Testis (tissue), 3 donors: ENCODE results near the gene BHLHE41. TPM values are rescaled to one million over a fixed set of nuclear protein-coding genes. Genes with fewer than 3 reads are reported as not detected.

Experiments used
- DNase-seq: peaks from one replicate; pipeline ENCODE4 v3.0.0-alpha.2; 2019
- H3K27ac ChIP-seq, 2 donors: fragments of 200-600 bp; sonication (generic); one replicate each; pipeline ENCODE4 v1.5.1; 2019
- H3K27me3 ChIP-seq: fragments of 200-600 bp; sonication (generic); one replicate; pipeline ENCODE4 v1.5.1; 2019
- H3K36me3 ChIP-seq: fragments of 200-600 bp; sonication (generic); one replicate; pipeline ENCODE4 v1.5.1; 2017; ENCODE audit warnings: low read depth; ENCODE audit errors: missing control alignments
- H3K4me1 ChIP-seq: fragments of 200-600 bp; sonication (generic); one replicate; pipeline ENCODE4 v1.5.1; 2019
- H3K4me3 ChIP-seq, 2 donors: fragments of 200-600 bp; sonication (generic); one replicate each; pipeline ENCODE4 v1.5.1; 2017 to 2019
- H3K9me3 ChIP-seq: fragments of 200-600 bp; sonication (generic); one replicate; pipeline ENCODE4 v1.5.1; 2017
- CTCF ChIP-seq, 3 experiments: fragments of 450-650 bp in 2 of 3; fragments of 200-600 bp in 1 of 3; sonication (generic) in 1 of 3; IDR thresholded peaks; one replicate each; pipeline ENCODE4 v1.5.1; 2016 to 2019; ENCODE audit warnings: antibody characterized with exemption in 3 of 3, mild to moderate bottlenecking in 2 of 3, moderate library complexity in 1 of 3
- POLR2A ChIP-seq: fragments of 450-650 bp; IDR thresholded peaks from one replicate; pipeline ENCODE4 v1.6.1; 2017; ENCODE audit warnings: antibody characterized with exemption, mild to moderate bottlenecking, moderate library complexity
- WGBS, 2 donors: methylation state at CpG; one replicate each; pipeline ENCODE4 v1.1.5; 2018; 5-methylcytosine and 5-hydroxymethylcytosine counted together
- intact Hi-C: fragments of 100-400 bp; cut with DNase I; formaldehyde crosslinking; loops from one replicate; pipeline ENCODE4 v1.15.1; 2023; ENCODE audit warnings: low total_unique reads
- polyA plus RNA-seq: library from polyadenylated mRNA; stranded (reverse); fragments of 350-450 nt; fragmentation: Illumina TruSeq; extraction: RNeasy Lipid Tissue Mini Kit (QIAGEN cat#74804); gene quantifications from one replicate; pipeline ENCODE4 v1.2.3, GENCODE V29; 2014; ENCODE audit warnings: low read depth, low replicate concordance; ENCODE audit not compliant: insufficient read depth
- total RNA-seq, 2 donors: library from RNA; depleted of rRNA; stranded (reverse); fragments of >200 nt; gene quantifications; one replicate each; pipeline ENCODE4 v1.2.3, GENCODE V29; 2016

The BHLHE41 gene
- total and polyA plus RNA-seq, 3 donors from 2014 or later = 10.0 to 23.8 (median 13.9) TPM

- intact Hi-C loops = no loop called here
- H3K4me1 ChIP-seq = no peaks in the 10 kb centered on the region
- H3K4me3 ChIP-seq = no peak overlapping the region
- TF ChIP-seq POLR2A (no peak), CTCF (IDR thresholded peaks at IDR 0.05) (no peak)
- H3K36me3 ChIP-seq = no peaks in the 10 kb centered on the region
- H3K9me3 ChIP-seq = no peaks in the 10 kb centered on the region
- no peak overlapping the region for H3K27ac ChIP-seq
- DNase-seq = no peak
- no peaks in the 10 kb centered on the region for H3K27me3 ChIP-seq
- 75 to 87% methylated on average over 6 of the region's 6 CpGs for WGBS, 2 donors
Observed at GRCh38 chr12:26091822-26092221, 33.0 kb downstream of the BHLHE41 start.

DNA sequence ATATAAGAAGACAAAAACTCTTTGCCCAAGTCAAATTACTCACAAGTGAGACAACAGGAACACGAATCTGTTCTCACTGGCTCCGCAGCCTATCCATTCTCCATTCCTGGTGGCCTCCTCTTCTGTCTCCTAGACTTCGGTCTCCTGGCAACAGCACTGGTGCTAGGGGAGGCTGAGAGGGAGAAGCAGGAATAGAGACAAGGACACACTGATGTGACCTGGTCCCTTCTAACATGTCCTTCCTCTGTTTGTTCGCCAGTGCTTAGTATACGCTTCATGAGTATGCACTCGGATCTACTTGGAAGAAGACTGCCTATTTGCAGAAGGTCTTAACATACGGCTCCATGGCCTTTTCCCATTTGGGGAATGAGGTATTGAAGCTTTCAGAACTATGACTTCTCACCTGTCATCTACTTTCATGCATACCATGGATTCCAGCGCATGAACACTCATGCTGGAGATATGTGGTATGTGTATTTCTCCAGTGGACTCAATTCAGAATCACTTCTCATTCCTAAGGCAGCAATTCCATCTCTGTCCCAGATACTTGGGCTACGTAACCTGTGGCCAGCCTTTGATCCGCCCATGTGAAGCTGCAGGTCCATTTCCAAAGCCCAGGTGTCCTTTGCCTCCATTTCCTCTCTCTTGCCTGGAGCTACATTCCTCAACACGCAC, 33.9 kb downstream of the BHLHE41 start:
- 87 to 89% methylated on average over 11 of the region's 11 CpGs for WGBS, 2 donors
- no peak overlapping the region for H3K4me3 ChIP-seq
- H3K36me3 ChIP-seq = no peaks in the 10 kb centered on the region
- H3K27me3 ChIP-seq = no peaks in the 10 kb centered on the region
- no peak for DNase-seq
- intact Hi-C loops = no loop called here
- H3K4me1 ChIP-seq = no peaks in the 10 kb centered on the region
- no peak for TF ChIP-seq CTCF (IDR thresholded peaks at IDR 0.05)
- no peak for TF ChIP-seq POLR2A
- H3K27ac ChIP-seq = no peak overlapping the region
- H3K9me3 ChIP-seq = no peaks in the 10 kb centered on the region

- TF ChIP-seq CTCF (IDR thresholded peaks at IDR 0.05) = no peak
- TF ChIP-seq POLR2A = no peak
- WGBS, 2 donors = 66 to 74% methylated on average over 2 of the region's 2 CpGs
Observed at GRCh38 chr12:26088998-26089397, 35.8 kb downstream of the BHLHE41 start.

DNA sequence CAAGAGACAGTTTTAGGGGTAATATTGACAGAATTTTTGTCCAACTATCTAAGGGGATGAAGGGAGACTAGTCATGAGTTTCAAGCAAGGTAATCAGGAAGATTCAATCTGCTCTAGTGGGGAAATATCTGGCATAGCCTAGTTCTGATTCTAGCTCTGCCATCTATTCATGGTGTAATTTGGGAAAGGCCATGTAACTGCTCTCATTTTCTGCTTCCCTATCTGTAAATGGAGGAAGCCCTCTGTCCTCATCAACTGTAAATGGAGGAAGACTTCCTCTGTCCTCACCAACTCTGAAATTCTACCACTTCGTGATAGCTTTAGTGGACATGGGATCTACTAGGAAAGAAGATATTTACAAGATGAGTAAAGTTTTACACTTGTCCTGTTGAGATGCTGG, 37.9 kb downstream of the BHLHE41 start:
- no peak overlapping the region for H3K27ac ChIP-seq
- H3K27me3 ChIP-seq = no peaks in the 10 kb centered on the region
- no peak overlapping the region for H3K4me3 ChIP-seq
- intact Hi-C loops = no loop called here
- 93 to 95% methylated on average over 1 of the region's 1 CpG for WGBS, 2 donors
- no peak for TF ChIP-seq POLR2A
- no peak for TF ChIP-seq CTCF (IDR thresholded peaks at IDR 0.05)
- no peaks in the 10 kb centered on the region for H3K9me3 ChIP-seq
- H3K4me1 ChIP-seq = no peaks in the 10 kb centered on the region
- no peak for DNase-seq
- H3K36me3 ChIP-seq = no peaks in the 10 kb centered on the region

More at GRCh38 chr12:26088998-26089397, 35.8 kb downstream of the BHLHE41 start:
- Histone ChIP-seq H3K4me1 (no peaks in the 10 kb centered on the region), H3K36me3 (no peaks in the 10 kb centered on the region), H3K9me3 (no peaks in the 10 kb centered on the region), H3K4me3 (no peak overlapping the region), H3K27me3 (no peaks in the 10 kb centered on the region), H3K27ac (no peak overlapping the region)
- DNase-seq = no peak
- intact Hi-C loops = no loop called here

DNA sequence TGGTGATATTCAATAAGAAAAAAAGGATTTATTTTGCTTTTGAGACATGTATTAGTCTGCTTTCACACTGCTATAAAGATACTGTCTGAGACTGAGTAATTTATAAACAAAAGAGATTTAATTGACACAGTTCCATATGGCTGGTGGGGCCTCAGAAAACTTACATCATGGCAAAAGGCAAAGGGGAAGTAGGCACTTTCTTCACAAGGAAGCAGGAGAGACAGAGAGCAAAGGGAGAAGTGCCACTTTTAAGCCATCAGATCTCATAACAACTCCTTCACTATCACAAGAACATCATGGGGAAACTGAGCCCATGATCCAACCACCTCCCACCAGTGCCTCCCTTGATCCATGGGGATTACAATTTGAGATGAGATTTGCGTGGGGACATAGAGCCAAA, 43.9 kb downstream of the BHLHE41 start:
- no peak overlapping the region for H3K27ac ChIP-seq
- no peak for TF ChIP-seq CTCF (IDR thresholded peaks at IDR 0.05)
- TF ChIP-seq POLR2A = no peak
- DNase-seq = no peak
- no peaks in the 10 kb centered on the region for H3K4me1 ChIP-seq
- intact Hi-C loops = no loop called here
- H3K9me3 ChIP-seq = no peaks in the 10 kb centered on the region
- H3K4me3 ChIP-seq = no peak overlapping the region
- no peaks in the 10 kb centered on the region for H3K36me3 ChIP-seq
- H3K27me3 ChIP-seq = no peaks in the 10 kb centered on the region
- WGBS, 2 donors = 63 to 75% methylated on average over 1 of the region's 1 CpG
